ENCODE measurements around the gene YWHAH. TPM values are rescaled to one million over a fixed set of nuclear protein-coding genes. Genes with fewer than 3 reads are reported as not detected.

Gene YWHAH
- total RNA-seq, 2 donors from 2014 or later = 68.1 to 119 TPM

Other genes with a start within 250 kb of the YWHAH start
- 10 to 100 TPM; 21.2 to 23.6 TPM for gene PRR14L, start 194.4 kb upstream of the YWHAH start, total RNA-seq
- 10 to 100 TPM; 12.2 to 14.7 TPM for gene DEPDC5, start 190.5 kb upstream of the YWHAH start, total RNA-seq
- 10 to 100 TPM; 60.5 to 81.5 TPM for gene SLC5A1, start 98.7 kb downstream of the YWHAH start, total RNA-seq
- not detected for gene C22orf42, start 214.8 kb downstream of the YWHAH start, total RNA-seq